Hepatocyte (in vitro differentiated cells): ENCODE data around the gene MAP3K2.

ENCODE experiments used
- CTCF ChIP-seq: fragments of 200-600 bp; sonication (generic); IDR thresholded peaks from 2 replicates; pipeline ENCODE4 v1.5.1; 2016; ENCODE audit warnings: antibody characterized with exemption, mild to moderate bottlenecking; ENCODE audit not compliant: poor library complexity
- EZH2 ChIP-seq: fragments of 200-600 bp; sonication (generic); IDR thresholded peaks from 2 replicates; pipeline ENCODE4 v1.6.1; 2016; ENCODE audit warnings: antibody characterized with exemption, mild to moderate bottlenecking, borderline replicate concordance

DNA sequence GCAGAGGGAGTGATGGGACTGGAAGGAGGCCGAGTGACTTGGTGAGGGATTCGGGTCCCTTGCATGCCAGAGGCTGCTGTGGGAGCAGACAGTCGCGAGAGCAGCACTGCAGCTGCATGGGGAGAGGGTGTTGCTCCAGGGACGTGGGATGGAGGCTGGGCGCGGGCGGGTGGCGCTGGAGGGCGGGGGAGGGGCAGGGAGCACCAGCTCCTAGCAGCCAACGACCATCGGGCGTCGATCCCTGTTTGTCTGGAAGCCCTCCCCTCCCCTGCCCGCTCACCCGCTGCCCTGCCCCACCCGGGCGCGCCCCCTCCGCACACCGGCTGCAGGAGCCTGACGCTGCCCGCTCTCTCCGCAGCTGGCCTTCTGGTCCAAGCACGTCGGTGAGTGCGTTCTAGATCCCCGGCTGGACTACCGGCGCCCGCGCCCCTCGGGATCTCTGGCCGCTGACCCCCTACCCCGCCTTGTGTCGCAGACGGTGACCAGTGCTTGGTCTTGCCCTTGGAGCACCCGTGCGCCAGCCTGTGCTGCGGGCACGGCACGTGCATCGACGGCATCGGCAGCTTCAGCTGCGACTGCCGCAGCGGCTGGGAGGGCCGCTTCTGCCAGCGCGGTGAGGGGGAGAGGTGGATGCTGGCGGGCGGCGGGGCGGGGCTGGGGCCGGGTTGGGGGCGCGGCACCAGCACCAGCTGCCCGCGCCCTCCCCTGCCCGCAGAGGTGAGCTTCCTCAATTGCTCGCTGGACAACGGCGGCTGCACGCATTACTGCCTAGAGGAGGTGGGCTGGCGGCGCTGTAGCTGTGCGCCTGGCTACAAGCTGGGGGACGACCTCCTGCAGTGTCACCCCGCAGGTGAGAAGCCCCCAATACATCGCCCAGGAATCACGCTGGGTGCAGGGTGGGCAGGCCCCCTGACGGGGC is 35.0 kb upstream of the MAP3K2 start:
- TF ChIP-seq CTCF = no peak
- TF ChIP-seq EZH2 = peak; percentile 46
